ENCODE measurements around the gene MAP1B.

Gene MAP1B

GRCh38 chr5:72213482-72213881 lies 106.2 kb downstream of the MAP1B start:
- Mint-ChIP-seq H3K27ac (no peak overlapping the region), H3K9me3 (no peaks in the 10 kb centered on the region), H3K36me3 (ENCODE audit: low read depth) (peaks cover 13% of the 10 kb centered on the region), H3K27me3 (ENCODE audit: low read depth) (no peaks in the 10 kb centered on the region), H3K4me3 (no peak overlapping the region), H3K4me1 (ENCODE audit: low read depth) (no peaks in the 10 kb centered on the region)

- no peaks in the 10 kb centered on the region for H3K4me1 Mint-ChIP-seq (ENCODE audit: low read depth)
- no peak overlapping the region for H3K27ac Mint-ChIP-seq
- no peak overlapping the region for H3K4me3 Mint-ChIP-seq
- H3K36me3 Mint-ChIP-seq (ENCODE audit: low read depth) = peaks cover 20% of the 10 kb centered on the region
- no peaks in the 10 kb centered on the region for H3K27me3 Mint-ChIP-seq (ENCODE audit: low read depth)
- no peaks in the 10 kb centered on the region for H3K9me3 Mint-ChIP-seq
These were observed 106.9 kb downstream of the MAP1B start for GRCh38 chr5:72214168-72214567.

GRCh38 chr5:72216756-72217155 lies 109.5 kb downstream of the MAP1B start:
- Mint-ChIP-seq H3K27me3 (ENCODE audit: low read depth) (no peaks in the 10 kb centered on the region), H3K36me3 (ENCODE audit: low read depth) (peaks cover 28% of the 10 kb centered on the region), H3K4me3 (no peak overlapping the region), H3K4me1 (ENCODE audit: low read depth) (no peaks in the 10 kb centered on the region), H3K9me3 (no peaks in the 10 kb centered on the region), H3K27ac (no peak overlapping the region)

DNA sequence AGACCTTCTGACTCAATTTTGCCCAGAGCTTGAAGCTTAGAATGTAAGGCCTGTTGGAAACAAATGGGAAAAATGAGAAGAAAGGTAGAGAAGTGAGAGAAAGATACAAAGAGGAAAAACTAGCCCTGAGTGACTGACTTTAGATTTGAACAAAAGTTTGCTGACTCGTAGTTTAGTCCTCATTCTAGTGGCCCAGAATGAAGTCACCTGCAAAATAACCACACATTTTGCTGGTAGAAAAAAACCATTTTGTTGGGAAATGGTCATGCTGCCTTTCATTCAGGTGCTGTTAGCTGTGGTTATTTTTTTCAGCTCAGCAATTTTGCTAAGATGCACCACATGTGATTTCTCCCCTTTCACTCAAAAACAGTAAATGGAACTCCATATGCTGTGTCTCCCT lies 113.8 kb downstream of the MAP1B start:
- no peaks in the 10 kb centered on the region for H3K27me3 Mint-ChIP-seq (ENCODE audit: low read depth)
- H3K36me3 Mint-ChIP-seq (ENCODE audit: low read depth) = peaks cover 51% of the 10 kb centered on the region
- no peaks in the 10 kb centered on the region for H3K9me3 Mint-ChIP-seq
- no peak overlapping the region for H3K4me3 Mint-ChIP-seq
- no peak overlapping the region for H3K27ac Mint-ChIP-seq
- H3K4me1 Mint-ChIP-seq (ENCODE audit: low read depth) = no peaks in the 10 kb centered on the region

DNA sequence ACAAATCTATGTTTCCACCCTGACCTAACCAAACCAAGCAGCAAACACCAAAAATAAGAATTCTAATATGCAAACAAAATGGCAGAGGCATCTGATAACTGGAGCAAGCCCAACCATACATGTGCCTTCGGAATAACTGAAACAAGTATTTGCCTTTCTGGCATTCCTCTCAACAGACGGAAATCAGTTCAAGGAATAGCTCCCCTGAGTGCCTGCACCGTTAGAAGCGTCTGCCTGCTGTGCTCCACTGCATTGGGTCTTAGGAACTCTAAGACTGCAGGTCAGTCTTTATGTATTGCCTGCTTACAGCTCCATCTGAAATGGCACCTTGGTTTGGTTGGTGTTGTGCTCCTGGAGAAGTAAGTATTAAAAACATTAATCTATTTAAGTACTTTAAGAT lies 114.3 kb downstream of the MAP1B start:
- Mint-ChIP-seq H3K9me3 (no peaks in the 10 kb centered on the region), H3K27me3 (ENCODE audit: low read depth) (no peaks in the 10 kb centered on the region), H3K27ac (no peak overlapping the region), H3K4me3 (no peak overlapping the region), H3K4me1 (ENCODE audit: low read depth) (no peaks in the 10 kb centered on the region), H3K36me3 (ENCODE audit: low read depth) (peaks cover 56% of the 10 kb centered on the region)

DNA sequence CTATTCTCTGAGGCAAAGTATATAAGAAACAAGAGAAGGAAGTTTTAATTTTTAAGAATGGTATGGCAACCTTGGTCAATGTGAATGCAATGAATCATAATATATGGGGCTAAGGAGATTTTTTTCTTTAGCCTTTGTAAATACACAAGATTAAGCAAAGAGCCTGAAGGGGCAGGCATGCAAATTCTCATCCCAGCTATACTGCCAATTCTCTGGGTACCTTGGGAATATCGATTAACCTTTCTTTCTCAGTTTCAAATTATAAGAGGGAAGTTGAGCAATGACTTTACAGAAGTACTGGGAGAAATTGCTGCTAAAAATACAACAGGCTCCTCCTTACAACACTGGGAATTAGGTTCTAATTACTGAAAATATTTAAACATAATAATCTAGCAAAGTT lies 115.2 kb downstream of the MAP1B start:
- H3K36me3 Mint-ChIP-seq (ENCODE audit: low read depth) = peaks cover 60% of the 10 kb centered on the region
- H3K9me3 Mint-ChIP-seq = no peaks in the 10 kb centered on the region
- no peak overlapping the region for H3K27ac Mint-ChIP-seq
- no peaks in the 10 kb centered on the region for H3K27me3 Mint-ChIP-seq (ENCODE audit: low read depth)
- no peak overlapping the region for H3K4me3 Mint-ChIP-seq
- no peaks in the 10 kb centered on the region for H3K4me1 Mint-ChIP-seq (ENCODE audit: low read depth)

GRCh38 chr5:72223371-72223770 lies 116.1 kb downstream of the MAP1B start:
- Mint-ChIP-seq H3K36me3 (ENCODE audit: low read depth) (peaks cover 58% of the 10 kb centered on the region), H3K27me3 (ENCODE audit: low read depth) (no peaks in the 10 kb centered on the region), H3K4me3 (no peak overlapping the region), H3K27ac (no peak overlapping the region), H3K9me3 (no peaks in the 10 kb centered on the region), H3K4me1 (ENCODE audit: low read depth) (no peaks in the 10 kb centered on the region)

GRCh38 chr5:72224946-72225463 lies 117.7 kb downstream of the MAP1B start:
- Mint-ChIP-seq H3K36me3 (ENCODE audit: low read depth) (peaks cover 51% of the 10 kb centered on the region), H3K27me3 (ENCODE audit: low read depth) (peaks cover 3% of the 10 kb centered on the region), H3K4me1 (ENCODE audit: low read depth) (no peaks in the 10 kb centered on the region), H3K4me3 (no peak overlapping the region), H3K27ac (no peak overlapping the region), H3K9me3 (no peaks in the 10 kb centered on the region)

DNA sequence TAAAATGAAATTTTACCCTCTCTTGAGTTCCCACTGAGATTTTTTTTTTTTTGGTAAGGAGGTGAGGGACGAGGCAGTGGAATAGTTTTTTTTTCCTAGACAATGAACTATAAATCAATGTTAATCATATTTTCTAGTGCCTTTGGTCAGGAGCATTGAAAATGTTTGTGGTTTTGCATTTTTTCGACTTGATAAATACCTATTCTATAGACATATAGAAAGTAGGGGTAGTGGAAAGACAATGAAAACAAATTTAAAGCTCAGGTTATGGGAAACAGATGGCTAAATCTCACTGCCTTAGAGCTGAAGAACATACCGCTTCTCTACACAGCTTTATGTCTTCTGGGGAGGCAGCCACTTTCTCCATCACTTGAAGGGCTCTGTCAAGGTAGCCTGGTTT lies 118.5 kb downstream of the MAP1B start:
- no peaks in the 10 kb centered on the region for H3K4me1 Mint-ChIP-seq (ENCODE audit: low read depth)
- H3K4me3 Mint-ChIP-seq = no peak overlapping the region
- H3K36me3 Mint-ChIP-seq (ENCODE audit: low read depth) = peaks cover 57% of the 10 kb centered on the region
- no peak overlapping the region for H3K27ac Mint-ChIP-seq
- no peaks in the 10 kb centered on the region for H3K9me3 Mint-ChIP-seq
- peaks cover 10% of the 10 kb centered on the region for H3K27me3 Mint-ChIP-seq (ENCODE audit: low read depth)

- no peaks in the 10 kb centered on the region for H3K9me3 Mint-ChIP-seq
- no peak overlapping the region for H3K27ac Mint-ChIP-seq
- H3K27me3 Mint-ChIP-seq (ENCODE audit: low read depth) = peaks cover 19% of the 10 kb centered on the region
- H3K4me1 Mint-ChIP-seq (ENCODE audit: low read depth) = peaks cover 3% of the 10 kb centered on the region
- peaks cover 63% of the 10 kb centered on the region for H3K36me3 Mint-ChIP-seq (ENCODE audit: low read depth)
- no peak overlapping the region for H3K4me3 Mint-ChIP-seq
These were observed 119.7 kb downstream of the MAP1B start for GRCh38 chr5:72226950-72227349.

DNA sequence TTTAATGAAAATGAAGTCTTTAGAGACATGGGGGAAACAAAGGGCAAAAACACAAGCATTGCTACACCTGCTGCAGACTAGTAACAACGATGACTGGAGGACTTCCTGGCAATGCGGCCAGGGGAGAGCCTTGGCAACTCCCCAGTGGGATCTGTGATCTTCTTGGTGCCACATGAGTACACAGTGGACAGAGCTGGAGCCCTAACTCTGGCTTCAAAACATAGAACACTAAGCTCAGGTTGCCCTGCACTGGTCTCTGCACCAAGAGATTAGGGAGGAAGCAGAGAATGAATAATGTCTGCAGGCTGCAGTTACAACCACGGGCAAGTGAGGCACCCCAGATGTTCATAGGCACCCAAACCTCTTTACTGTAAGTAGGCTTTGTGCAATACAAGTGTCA lies 121.7 kb downstream of the MAP1B start:
- Mint-ChIP-seq H3K36me3 (ENCODE audit: low read depth) (peaks cover 56% of the 10 kb centered on the region), H3K4me3 (no peak overlapping the region)

DNA sequence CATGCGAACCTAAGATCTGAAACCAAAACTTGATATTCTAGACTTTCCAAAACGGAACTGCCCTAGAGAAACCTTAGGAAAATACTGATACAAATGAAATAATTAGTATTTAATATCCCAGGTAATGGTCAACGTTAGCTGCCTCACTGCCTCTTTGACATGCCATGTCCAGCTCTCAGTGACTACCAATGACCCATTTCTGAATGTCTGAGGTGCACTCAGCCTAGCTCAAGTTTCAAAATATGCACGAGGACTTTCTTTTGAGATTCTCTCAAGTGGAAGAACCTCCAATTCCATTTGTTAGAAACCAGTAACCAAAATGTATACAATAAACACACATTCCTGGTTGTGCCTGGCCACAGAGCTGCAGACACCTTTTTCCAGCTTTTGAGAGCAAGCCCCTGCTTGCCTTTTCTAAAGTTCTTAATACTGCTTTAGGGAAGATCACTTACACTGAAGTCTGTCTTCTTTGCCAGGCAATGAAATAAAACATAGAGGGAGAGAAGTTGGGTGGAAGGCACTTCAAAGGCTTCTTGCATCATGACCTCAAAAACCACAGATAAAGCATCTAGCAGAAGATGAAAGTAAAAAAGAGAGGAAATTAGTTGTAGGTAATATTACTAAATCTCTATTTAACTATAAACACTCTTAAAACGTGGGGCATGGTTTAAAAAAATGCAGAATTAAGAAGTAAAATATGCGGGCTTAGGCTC lies 124.9 kb downstream of the MAP1B start:
- Mint-ChIP-seq H3K4me1 (ENCODE audit: low read depth) (peaks cover 33% of the 10 kb centered on the region), H3K36me3 (ENCODE audit: low read depth) (peaks cover 50% of the 10 kb centered on the region), H3K9me3 (no peaks in the 10 kb centered on the region), H3K27me3 (ENCODE audit: low read depth) (peaks cover 25% of the 10 kb centered on the region), H3K27ac (peak overlapping the region; percentile 1), H3K4me3 (no peak overlapping the region)

More for the DNA sequence above, 121.7 kb downstream of the MAP1B start:
- no peaks in the 10 kb centered on the region for H3K9me3 Mint-ChIP-seq
- peaks cover 15% of the 10 kb centered on the region for H3K4me1 Mint-ChIP-seq (ENCODE audit: low read depth)
- no peak overlapping the region for H3K27ac Mint-ChIP-seq
- peaks cover 19% of the 10 kb centered on the region for H3K27me3 Mint-ChIP-seq (ENCODE audit: low read depth)

DNA sequence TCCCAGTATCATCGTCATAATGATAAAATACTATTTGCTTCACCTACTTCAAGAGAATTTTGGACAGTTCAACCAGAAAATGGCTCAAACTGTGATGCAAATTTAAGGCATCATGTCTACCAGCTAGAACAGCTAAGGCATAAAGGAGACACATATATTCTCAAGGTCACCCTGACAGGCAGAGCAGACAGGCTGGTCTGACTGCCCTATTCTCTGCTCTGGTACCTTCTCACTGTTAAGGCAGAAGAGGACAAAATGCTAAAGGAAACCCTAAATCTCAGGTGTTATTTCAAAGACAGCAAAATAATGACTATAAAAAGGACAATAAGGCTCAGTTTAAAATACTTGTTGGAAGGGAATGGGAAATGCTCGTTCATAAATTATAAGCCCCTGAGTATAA lies 125.6 kb downstream of the MAP1B start:
- Mint-ChIP-seq H3K9me3 (no peaks in the 10 kb centered on the region), H3K4me1 (ENCODE audit: low read depth) (peaks cover 33% of the 10 kb centered on the region), H3K27me3 (ENCODE audit: low read depth) (peaks cover 25% of the 10 kb centered on the region), H3K27ac (no peak overlapping the region), H3K36me3 (ENCODE audit: low read depth) (peaks cover 47% of the 10 kb centered on the region), H3K4me3 (no peak overlapping the region)

DNA sequence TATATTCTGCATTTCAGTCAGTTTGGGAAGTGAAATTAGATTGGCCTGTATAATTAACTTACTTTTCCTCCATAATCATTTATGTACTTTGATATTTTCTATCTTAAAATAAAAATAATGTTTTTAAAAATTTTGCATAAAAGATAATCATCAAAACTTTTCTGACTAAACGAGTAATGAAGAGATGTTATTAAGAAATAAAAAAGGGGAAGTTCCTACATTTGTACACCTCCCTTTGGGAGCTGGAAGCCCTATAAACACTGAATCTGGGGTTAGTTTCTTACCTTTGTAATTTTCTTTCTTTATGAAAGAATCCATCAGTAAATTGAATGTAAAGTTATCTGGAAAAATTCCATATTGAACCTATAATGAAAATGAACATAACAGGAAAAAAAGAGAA lies 126.6 kb downstream of the MAP1B start:
- H3K4me3 Mint-ChIP-seq = no peak overlapping the region
- no peak overlapping the region for H3K27ac Mint-ChIP-seq
- H3K9me3 Mint-ChIP-seq = no peaks in the 10 kb centered on the region
- H3K27me3 Mint-ChIP-seq (ENCODE audit: low read depth) = peaks cover 33% of the 10 kb centered on the region
- H3K4me1 Mint-ChIP-seq (ENCODE audit: low read depth) = peaks cover 33% of the 10 kb centered on the region
- peaks cover 42% of the 10 kb centered on the region for H3K36me3 Mint-ChIP-seq (ENCODE audit: low read depth)

DNA sequence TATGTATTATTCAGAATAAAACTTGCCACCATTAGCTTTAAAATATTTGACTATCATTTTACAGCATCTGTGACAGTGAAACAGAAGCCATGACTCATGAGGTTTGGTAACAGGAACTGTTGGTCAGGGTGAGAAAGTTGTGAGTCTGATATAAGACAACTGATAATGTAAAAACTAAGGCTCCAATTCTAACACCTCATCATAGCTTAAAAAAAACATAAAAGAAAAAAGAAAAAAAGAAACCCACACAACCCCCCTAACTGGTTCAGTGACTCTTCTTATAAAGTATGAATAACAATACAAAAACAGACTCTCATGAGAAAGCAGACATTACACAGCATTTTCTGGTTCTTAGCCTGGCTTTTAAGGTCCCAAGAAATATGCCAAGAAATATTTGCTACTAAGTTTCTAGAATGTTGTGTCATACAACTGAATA lies 127.0 kb downstream of the MAP1B start:
- H3K4me1 Mint-ChIP-seq (ENCODE audit: low read depth) = peaks cover 33% of the 10 kb centered on the region
- H3K27ac Mint-ChIP-seq = peak overlapping the region; percentile 1
- no peaks in the 10 kb centered on the region for H3K9me3 Mint-ChIP-seq
- peaks cover 30% of the 10 kb centered on the region for H3K27me3 Mint-ChIP-seq (ENCODE audit: low read depth)
- no peak overlapping the region for H3K4me3 Mint-ChIP-seq
- H3K36me3 Mint-ChIP-seq (ENCODE audit: low read depth) = peaks cover 40% of the 10 kb centered on the region
